Trophoblast cell (in vitro differentiated cells and primary cell): Measurements from ENCODE around the gene KRTAP2-3. TPM values are rescaled to one million over a fixed set of nuclear protein-coding genes. Genes with fewer than 3 reads are reported as not detected.
"Not testable (repeated sequence)": the region's sequence is repeated elsewhere in the genome, so short reads cannot be mapped to it uniquely, and the experiment has no call there.

ENCODE experiments used
- DNase-seq, 2 donors: peaks; one replicate each; pipeline ENCODE4 v3.0.0-alpha.2; 2016
- H2AFZ ChIP-seq: 2 replicates; pipeline ENCODE4 v1.6.1; 2013; ENCODE audit warnings: low read length, moderate library complexity, mild to moderate bottlenecking; ENCODE audit not compliant: insufficient read depth, poor library complexity
- H2AK5ac ChIP-seq: 2 replicates; pipeline ENCODE4 v1.6.1; 2013; ENCODE audit warnings: mild to moderate bottlenecking, low read length
- H2BK120ac ChIP-seq: 2 replicates; pipeline ENCODE4 v1.6.1; 2013; ENCODE audit warnings: low read length, mild to moderate bottlenecking, moderate library complexity; ENCODE audit not compliant: insufficient read depth, poor library complexity
- H2BK12ac ChIP-seq: 2 replicates; pipeline ENCODE4 v1.6.1; 2013; ENCODE audit warnings: mild to moderate bottlenecking, low read length, moderate library complexity
- H2BK5ac ChIP-seq: 2 replicates; pipeline ENCODE4 v1.6.1; 2013; ENCODE audit warnings: low read length, low read depth, moderate library complexity, mild to moderate bottlenecking; ENCODE audit not compliant: poor library complexity
- H3K14ac ChIP-seq: 2 replicates; pipeline ENCODE4 v1.6.1; 2013; ENCODE audit warnings: mild to moderate bottlenecking, low read length
- H3K18ac ChIP-seq: 2 replicates; pipeline ENCODE4 v1.6.1; 2013; ENCODE audit warnings: mild to moderate bottlenecking, low read length
- H3K23ac ChIP-seq: 2 replicates; pipeline ENCODE4 v1.6.1; 2013; ENCODE audit warnings: low read length
- H3K27ac ChIP-seq: 2 replicates; pipeline ENCODE4 v1.5.1; 2013; ENCODE audit warnings: low read depth, mild to moderate bottlenecking, inconsistent platforms, low read length, moderate library complexity
- H3K27me3 ChIP-seq: 2 replicates; pipeline ENCODE4 v1.6.1; 2013; ENCODE audit warnings: inconsistent platforms, mild to moderate bottlenecking, low read length, moderate library complexity; ENCODE audit not compliant: insufficient read depth
- H3K36me3 ChIP-seq, 2 experiments: 1 replicate in 1 of 2; 2 replicates in 1 of 2; pipeline ENCODE4 v1.6.1; 2013; ENCODE audit warnings: low read length in 2 of 2, mild to moderate bottlenecking in 2 of 2, moderate library complexity in 1 of 2; ENCODE audit not compliant: insufficient read depth in 2 of 2, control insufficient read depth in 1 of 2
- H3K4ac ChIP-seq: 2 replicates; pipeline ENCODE4 v1.6.1; 2013; ENCODE audit warnings: low read depth, mild to moderate bottlenecking, low read length, moderate library complexity
- H3K4me1 ChIP-seq, 2 experiments: 1 replicate in 1 of 2; 2 replicates in 1 of 2; pipeline ENCODE4 v1.6.1; 2013; ENCODE audit warnings: low read length in 2 of 2, mild to moderate bottlenecking in 2 of 2, moderate library complexity in 1 of 2; ENCODE audit not compliant: insufficient read depth in 2 of 2, control insufficient read depth in 1 of 2
- H3K4me2 ChIP-seq: 2 replicates; pipeline ENCODE4 v1.6.1; 2013; ENCODE audit warnings: inconsistent platforms, mild to moderate bottlenecking, low read length, moderate library complexity
- H3K4me3 ChIP-seq: 2 replicates; pipeline ENCODE4 v1.5.1; 2013; ENCODE audit warnings: mild to moderate bottlenecking, low read depth, low read length, inconsistent platforms
- H3K79me1 ChIP-seq: one replicate; pipeline ENCODE4 v1.6.1; 2013; ENCODE audit warnings: low read length
- H3K79me2 ChIP-seq: 2 replicates; pipeline ENCODE4 v1.6.1; 2013; ENCODE audit warnings: low read length, mild to moderate bottlenecking; ENCODE audit not compliant: control insufficient read depth, insufficient read depth, poor library complexity
- H3K9ac ChIP-seq: 2 replicates; pipeline ENCODE4 v1.6.1; 2013; ENCODE audit warnings: mild to moderate bottlenecking, low read length
- H3K9me3 ChIP-seq: 2 replicates; pipeline ENCODE4 v1.6.1; 2013; ENCODE audit warnings: low read depth, mild to moderate bottlenecking, control low read depth, inconsistent platforms, low read length; ENCODE audit not compliant: insufficient read depth
- H4K12ac ChIP-seq: 2 replicates; pipeline ENCODE4 v1.6.1; 2013; ENCODE audit warnings: low read depth, mild to moderate bottlenecking, low read length, moderate library complexity
- H4K8ac ChIP-seq: 2 replicates; pipeline ENCODE4 v1.6.1; 2013; ENCODE audit warnings: low read depth, mild to moderate bottlenecking, low read length, moderate library complexity
- H4K91ac ChIP-seq: one replicate; pipeline ENCODE4 v1.6.1; 2013; ENCODE audit warnings: low read depth, mild to moderate bottlenecking, low read length, moderate library complexity
- WGBS: extraction: QIAGEN DNeasy Blood & Tissue Kit; methylation state at CpG from one replicate; pipeline ENCODE4 v1.1.7; 2013; ENCODE audit warnings: missing lambda C conversion rate; ENCODE audit not compliant: insufficient read length, insufficient coverage; ENCODE audit errors: extremely low coverage; 5-methylcytosine and 5-hydroxymethylcytosine counted together
- polyA plus RNA-seq: library from polyadenylated mRNA; stranded (reverse); fragments of 200-250 nt; gene quantifications from 2 replicates; pipeline ENCODE4 v1.2.3, GENCODE V29; 2013

The KRTAP2-3 gene
- polyA plus RNA-seq: 0.68 and 1.1 TPM in 2 replicates

DNA sequence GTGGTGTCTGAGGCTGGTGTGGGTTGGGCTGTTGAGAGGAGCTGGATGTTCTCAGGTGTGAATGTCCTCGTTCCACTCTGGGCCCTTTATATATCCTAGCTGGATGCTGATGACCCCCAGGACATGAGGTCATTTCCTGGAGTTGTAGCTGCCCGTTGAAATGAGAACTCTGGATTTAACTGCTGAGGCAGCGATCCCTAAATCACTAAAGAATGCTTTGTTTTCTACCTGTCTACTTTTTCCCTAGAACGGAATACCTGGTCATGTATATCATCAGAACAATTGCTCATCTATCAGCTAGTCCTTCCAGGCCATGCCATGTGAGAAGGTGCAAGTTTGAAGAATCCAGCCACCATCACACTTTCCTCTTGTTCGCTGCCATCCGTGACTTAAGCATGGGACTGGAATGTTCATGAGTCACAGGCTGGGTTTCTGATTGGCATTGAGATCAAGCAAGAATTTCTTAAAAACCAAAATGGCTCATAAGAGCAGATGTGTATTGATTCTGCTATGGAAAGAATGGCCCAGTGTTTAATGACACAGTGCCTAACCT, at the start of gene KRTAP2-3:
KRTAP2-3 (minus strand) TSS at position 63 of the 553 bp plus-strand sequence. CDS start 64 bp downstream, outside the sequence.
- H2BK12ac ChIP-seq: no peak within 1 kb of the TSS
- H3K4ac ChIP-seq: no peak within 1 kb of the TSS
- H3K23ac ChIP-seq: no peak within 1 kb of the TSS
- no peaks in the 10 kb centered on the region for H3K36me3 ChIP-seq
- WGBS: no CpG with 5 or more reads among the region's 6 CpGs
- H3K79me2 ChIP-seq: no peaks in the 10 kb centered on the region
- H3K27ac ChIP-seq: no peak within 1 kb of the TSS
- peak within 1 kb of the TSS; percentile 70 for H3K14ac ChIP-seq
- no peak within 1 kb of the TSS for H3K4me2 ChIP-seq
- H3K9me3 ChIP-seq: no peaks in the 10 kb centered on the region
- H2BK5ac ChIP-seq: no peak within 1 kb of the TSS
- no peak within 1 kb of the TSS for H4K8ac ChIP-seq
- H3K9ac ChIP-seq: no peak within 1 kb of the TSS
- H2AFZ ChIP-seq: no peak within 1 kb of the TSS
- H3K27me3 ChIP-seq: no peaks in the 10 kb centered on the region
- no peak within 1 kb of the TSS for H4K12ac ChIP-seq
- H2AK5ac ChIP-seq: no peak within 1 kb of the TSS
- H4K91ac ChIP-seq: peak within 1 kb of the TSS; percentile 48
- H3K18ac ChIP-seq: no peak within 1 kb of the TSS
- no peak within 1 kb of the TSS for H3K4me3 ChIP-seq
- DNase-seq: peak; percentile 89 to 96
- H3K79me1 ChIP-seq: no peaks in the 10 kb centered on the region
- peak within 1 kb of the TSS; percentile 51 for H2BK120ac ChIP-seq
- H3K4me1 ChIP-seq: peaks cover 3 to 6% of the 10 kb centered on the region in 2 experiments

GRCh38 chr17:41108728-41109386, 48.9 kb upstream of the KRTAP2-3 start:
- not testable (repeated sequence) for H4K12ac ChIP-seq, H2AFZ ChIP-seq, H2BK12ac ChIP-seq, H3K79me1 ChIP-seq, H3K18ac ChIP-seq, H2BK120ac ChIP-seq, H3K14ac ChIP-seq, H3K4ac ChIP-seq, H3K4me3 ChIP-seq, H3K4me1 ChIP-seq, H4K8ac ChIP-seq, H3K36me3 ChIP-seq, H3K9ac ChIP-seq, H3K23ac ChIP-seq, H2BK5ac ChIP-seq, H3K27me3 ChIP-seq, H3K4me2 ChIP-seq, H4K91ac ChIP-seq, H2AK5ac ChIP-seq, DNase-seq, H3K9me3 ChIP-seq, H3K27ac ChIP-seq, H3K79me2 ChIP-seq
- no CpG with 5 or more reads among the region's 1 CpG for WGBS

GRCh38 chr17:41107941-41108450, 48.1 kb upstream of the KRTAP2-3 start:
- no peak overlapping the region for H3K4me2 ChIP-seq
- H3K36me3 ChIP-seq: no peaks in the 10 kb centered on the region
- no peak for DNase-seq
- no peak overlapping the region for H3K18ac ChIP-seq
- no peak overlapping the region for H4K12ac ChIP-seq
- H3K27me3 ChIP-seq: no peaks in the 10 kb centered on the region
- H4K8ac ChIP-seq: no peak overlapping the region
- no peak overlapping the region for H2BK12ac ChIP-seq
- no peak overlapping the region for H2AFZ ChIP-seq
- WGBS: no CpG with 5 or more reads among the region's 1 CpG
- H2BK5ac ChIP-seq: no peak overlapping the region
- H3K23ac ChIP-seq: no peak overlapping the region
- H3K4me1 ChIP-seq: no peaks in the 10 kb centered on the region
- H2BK120ac ChIP-seq: no peak overlapping the region
- H3K27ac ChIP-seq: no peak overlapping the region
- H4K91ac ChIP-seq: no peak overlapping the region
- H3K4ac ChIP-seq: no peak overlapping the region
- no peak overlapping the region for H3K14ac ChIP-seq
- H2AK5ac ChIP-seq: no peak overlapping the region
- no peak overlapping the region for H3K4me3 ChIP-seq
- no peak overlapping the region for H3K9ac ChIP-seq
- no peaks in the 10 kb centered on the region for H3K79me2 ChIP-seq
- no peaks in the 10 kb centered on the region for H3K9me3 ChIP-seq
- no peaks in the 10 kb centered on the region for H3K79me1 ChIP-seq

- not testable (repeated sequence) for H3K9me3 ChIP-seq, H3K79me2 ChIP-seq, H3K23ac ChIP-seq, H3K36me3 ChIP-seq, H3K14ac ChIP-seq, H2BK120ac ChIP-seq, H3K27me3 ChIP-seq, DNase-seq, H3K4ac ChIP-seq, H2AFZ ChIP-seq, H2BK12ac ChIP-seq, H4K91ac ChIP-seq, H2BK5ac ChIP-seq, H3K4me2 ChIP-seq, H2AK5ac ChIP-seq, H4K8ac ChIP-seq, H3K4me1 ChIP-seq, H4K12ac ChIP-seq, H3K79me1 ChIP-seq, H3K9ac ChIP-seq, H3K18ac ChIP-seq, H3K4me3 ChIP-seq, H3K27ac ChIP-seq
- WGBS: no CpG with 5 or more reads among the region's 10 CpGs
Observed at GRCh38 chr17:41105347-41105746, 45.4 kb upstream of the KRTAP2-3 start, which contains the start of gene KRTAP4-9. Gene KRTAP4-9 (plus strand): TSS chr17:41105389. CDS start chr17:41105389, 0 bp downstream.
